SU-DHL-6 (cell line): Measurements from ENCODE around the gene SNED1.
A peak's percentile ranks its signal among the peaks of the same experiment; 100 is the strongest.

Experiments used
- H2AFZ ChIP-seq: fragments of 200-600 bp; sonication (generic); 2 replicates; pipeline ENCODE4 v1.6.1; 2014; ENCODE audit warnings: low read depth, mild to moderate bottlenecking, moderate library complexity, mixed read lengths, antibody characterized with exemption, low read length; ENCODE audit not compliant: severe bottlenecking
- H3F3A ChIP-seq: fragments of 200-600 bp; shearing (Covaris generic); 2 replicates; pipeline ENCODE4 v1.6.0; 2016; ENCODE audit warnings: antibody characterized with exemption, mild to moderate bottlenecking; ENCODE audit not compliant: insufficient read depth
- H3K27ac ChIP-seq: fragments of 200-600 bp; sonication (generic); 2 replicates; pipeline ENCODE4 v1.5.1; 2016; ENCODE audit warnings: low read depth, mild to moderate bottlenecking, low read length, moderate library complexity, mixed read lengths
- H3K27me3 ChIP-seq: fragments of 200-600 bp; sonication (generic), shearing (Covaris generic); 2 replicates; pipeline ENCODE4 v1.6.0; 2014; ENCODE audit warnings: mild to moderate bottlenecking, low read length
- H3K36me3 ChIP-seq: fragments of 200-600 bp; sonication (generic); 2 replicates; pipeline ENCODE4 v1.6.1; 2014; ENCODE audit warnings: mild to moderate bottlenecking, low read length, mixed read lengths
- H3K4me2 ChIP-seq: fragments of 300-600, 200-600 bp; shearing (Covaris generic), sonication (generic); 2 replicates; pipeline ENCODE4 v1.6.0; 2014; ENCODE audit warnings: low read length, low read depth, mild to moderate bottlenecking; ENCODE audit not compliant: poor library complexity, severe bottlenecking
- H3K4me3 ChIP-seq: fragments of 200-600 bp; sonication (generic); 2 replicates; pipeline ENCODE4 v1.5.1; 2014; ENCODE audit warnings: antibody characterized with exemption, low read length, mild to moderate bottlenecking, mixed read lengths; ENCODE audit not compliant: insufficient read depth, poor library complexity, severe bottlenecking
- H3K79me2 ChIP-seq: fragments of 200-600 bp; sonication (generic); 2 replicates; pipeline ENCODE4 v1.6.1; 2014; ENCODE audit warnings: mild to moderate bottlenecking, low read length, moderate library complexity; ENCODE audit not compliant: insufficient read depth
- H3K9ac ChIP-seq: fragments of 200-600 bp; sonication (generic); 2 replicates; pipeline ENCODE4 v1.7.0; 2014; ENCODE audit warnings: mild to moderate bottlenecking, low read length
- H3K9me2 ChIP-seq: fragments of 200-600 bp; sonication (generic); replicated peaks from 2 replicates; pipeline ENCODE4 v1.6.1; 2014; ENCODE audit warnings: low read length; ENCODE audit not compliant: insufficient read depth
- H3K9me3 ChIP-seq: fragments of 200-600 bp; sonication (generic); 2 replicates; pipeline ENCODE4 v1.6.1; 2014; ENCODE audit warnings: low read length, mixed read lengths; ENCODE audit not compliant: insufficient read depth
- H4K20me1 ChIP-seq: fragments of 200-600 bp; sonication (generic); 2 replicates; pipeline ENCODE4 v1.6.1; 2014; ENCODE audit warnings: low read depth, mild to moderate bottlenecking, antibody characterized with exemption, low read length, moderate library complexity, mixed read lengths
- CTCF ChIP-seq: fragments of 200-600 bp; sonication (generic); IDR thresholded peaks from one replicate; pipeline ENCODE4 v1.5.1; 2017; ENCODE audit warnings: antibody characterized with exemption, mild to moderate bottlenecking, low read length, moderate library complexity; ENCODE audit not compliant: insufficient read depth, poor library complexity, severe bottlenecking
- EZH2phosphoT487 ChIP-seq: fragments of 200-600 bp; sonication (generic), shearing (Covaris generic); conservative IDR thresholded peaks from 2 replicates; pipeline ENCODE4 v1.6.1; 2018; ENCODE audit warnings: mild to moderate bottlenecking, antibody characterized with exemption, low read length, moderate library complexity, mixed read lengths

SNED1 gene

GRCh38 chr2:240987588-240987987 lies 10.8 kb upstream of the SNED1 start:
- H3K4me2 ChIP-seq: no peak overlapping the region
- H3K27ac ChIP-seq: no peak overlapping the region

GRCh38 chr2:240988146-240988545 lies 10.3 kb upstream of the SNED1 start:
- no peak for TF ChIP-seq EZH2phosphoT487

More at GRCh38 chr2:240987588-240987987, 10.8 kb upstream of the SNED1 start:
- Histone ChIP-seq H3K9ac (no peak overlapping the region), H4K20me1 (no peaks in the 10 kb centered on the region), H3K9me2 (no peaks in the 10 kb centered on the region), H3K79me2 (no peaks in the 10 kb centered on the region), H3K9me3 (no peaks in the 10 kb centered on the region), H2AFZ (no peak overlapping the region), H3K27me3 (no peaks in the 10 kb centered on the region), H3K4me3 (no peak overlapping the region), H3K36me3 (no peaks in the 10 kb centered on the region), H3F3A (no peaks in the 10 kb centered on the region)
- TF ChIP-seq EZH2phosphoT487 (no peak), CTCF (no peak)

GRCh38 chr2:240988571-240989271 lies 9.7 kb upstream of the SNED1 start:
- H3K36me3 ChIP-seq: no peaks in the 10 kb centered on the region
- no peak overlapping the region for H3K27ac ChIP-seq
- no peak overlapping the region for H3K4me3 ChIP-seq
- no peaks in the 10 kb centered on the region for H4K20me1 ChIP-seq
- no peak overlapping the region for H3K4me2 ChIP-seq
- no peak overlapping the region for H2AFZ ChIP-seq
- TF ChIP-seq EZH2phosphoT487 (no peak), CTCF (no peak)
- no peaks in the 10 kb centered on the region for H3K27me3 ChIP-seq
- no peaks in the 10 kb centered on the region for H3K79me2 ChIP-seq
- no peaks in the 10 kb centered on the region for H3F3A ChIP-seq
- H3K9ac ChIP-seq: no peak overlapping the region
- H3K9me3 ChIP-seq: no peaks in the 10 kb centered on the region
- no peaks in the 10 kb centered on the region for H3K9me2 ChIP-seq

More at GRCh38 chr2:240988146-240988545, 10.3 kb upstream of the SNED1 start:
- H3K4me3 ChIP-seq: no peak overlapping the region
- no peaks in the 10 kb centered on the region for H3K27me3 ChIP-seq
- no peak overlapping the region for H2AFZ ChIP-seq
- H3K4me2 ChIP-seq: no peak overlapping the region
- H3K9me2 ChIP-seq: no peaks in the 10 kb centered on the region
- H3K79me2 ChIP-seq: no peaks in the 10 kb centered on the region
- H3K9ac ChIP-seq: no peak overlapping the region
- no peaks in the 10 kb centered on the region for H3F3A ChIP-seq
- H3K9me3 ChIP-seq: no peaks in the 10 kb centered on the region
- no peaks in the 10 kb centered on the region for H4K20me1 ChIP-seq
- H3K27ac ChIP-seq: no peak overlapping the region
- no peaks in the 10 kb centered on the region for H3K36me3 ChIP-seq

- H3K36me3 ChIP-seq: no peaks in the 10 kb centered on the region
- no peaks in the 10 kb centered on the region for H3K9me2 ChIP-seq
- no peaks in the 10 kb centered on the region for H3K79me2 ChIP-seq
- H3K4me3 ChIP-seq: no peak overlapping the region
- no peaks in the 10 kb centered on the region for H3K9me3 ChIP-seq
- no peaks in the 10 kb centered on the region for H3F3A ChIP-seq
- H3K9ac ChIP-seq: no peak overlapping the region
- no peaks in the 10 kb centered on the region for H4K20me1 ChIP-seq
- H2AFZ ChIP-seq: no peak overlapping the region
- TF ChIP-seq CTCF (peak; percentile 43), EZH2phosphoT487 (no peak)
- H3K27me3 ChIP-seq: no peaks in the 10 kb centered on the region
- H3K4me2 ChIP-seq: no peak overlapping the region
- no peak overlapping the region for H3K27ac ChIP-seq
Observed at GRCh38 chr2:240989451-240990265, 8.8 kb upstream of the SNED1 start.
